ENCODE data around the gene IMMP2L.

DNA sequence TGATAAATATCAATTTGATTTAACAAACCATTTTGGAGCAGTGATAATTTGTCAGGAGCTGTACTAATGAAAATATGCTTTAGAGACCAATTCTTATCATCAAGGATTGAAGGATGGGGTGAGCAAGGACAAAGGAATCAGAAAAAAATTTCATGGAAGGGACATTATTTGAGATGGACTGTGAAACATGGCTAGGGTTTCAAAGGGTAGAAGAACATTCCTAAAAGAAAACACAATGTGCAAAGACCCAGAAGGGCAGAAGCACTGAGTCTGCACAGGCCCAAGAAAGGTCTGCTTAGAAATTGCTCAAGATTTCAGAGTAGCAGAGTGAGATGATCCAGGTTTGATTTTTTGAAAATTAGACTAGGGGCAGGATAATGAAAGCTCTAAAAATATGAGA lies 296.9 kb downstream of the IMMP2L start:
- TF ChIP-seq, protein P1, sequence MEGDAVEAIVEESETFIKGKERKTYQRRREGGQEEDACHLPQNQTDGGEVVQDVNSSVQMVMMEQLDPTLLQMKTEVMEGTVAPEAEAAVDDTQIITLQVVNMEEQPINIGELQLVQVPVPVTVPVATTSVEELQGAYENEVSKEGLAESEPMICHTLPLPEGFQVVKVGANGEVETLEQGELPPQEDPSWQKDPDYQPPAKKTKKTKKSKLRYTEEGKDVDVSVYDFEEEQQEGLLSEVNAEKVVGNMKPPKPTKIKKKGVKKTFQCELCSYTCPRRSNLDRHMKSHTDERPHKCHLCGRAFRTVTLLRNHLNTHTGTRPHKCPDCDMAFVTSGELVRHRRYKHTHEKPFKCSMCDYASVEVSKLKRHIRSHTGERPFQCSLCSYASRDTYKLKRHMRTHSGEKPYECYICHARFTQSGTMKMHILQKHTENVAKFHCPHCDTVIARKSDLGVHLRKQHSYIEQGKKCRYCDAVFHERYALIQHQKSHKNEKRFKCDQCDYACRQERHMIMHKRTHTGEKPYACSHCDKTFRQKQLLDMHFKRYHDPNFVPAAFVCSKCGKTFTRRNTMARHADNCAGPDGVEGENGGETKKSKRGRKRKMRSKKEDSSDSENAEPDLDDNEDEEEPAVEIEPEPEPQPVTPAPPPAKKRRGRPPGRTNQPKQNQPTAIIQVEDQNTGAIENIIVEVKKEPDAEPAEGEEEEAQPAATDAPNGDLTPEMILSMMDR (IDR thresholded peaks at IDR 0.05 in 4 of 5, conservative IDR thresholded peaks at IDR 0.05 in 1 of 5), result no peak
- TF ChIP-seq POLR2A (IDR thresholded peaks at IDR 0.05), result no peak

Measured in gastrocnemius medialis (tissue), 4 donors.